OCI-LY3 (cell line): ENCODE measurements around the gene ZFX.

Experiments
- H2AFZ ChIP-seq: fragments of 200-600, 300-600 bp; shearing (Covaris generic); 2 replicates; pipeline ENCODE4 v1.6.0; 2014; ENCODE audit warnings: antibody characterized with exemption, low read depth, low read length
- H3K27ac ChIP-seq: fragments of 200-600, 300-600 bp; sonication (generic); 2 replicates; pipeline ENCODE4 v1.5.1; 2014; ENCODE audit warnings: mild to moderate bottlenecking, low read length, moderate library complexity, mixed read lengths
- H3K27me3 ChIP-seq: fragments of 200-600, 300-600 bp; sonication (generic); 2 replicates; pipeline ENCODE4 v1.6.1; 2014; ENCODE audit warnings: low read depth, low read length, mixed read lengths
- H3K36me3 ChIP-seq: fragments of 200-600, 300-600 bp; sonication (generic); replicated peaks from 2 replicates; pipeline ENCODE3; 2014; ENCODE audit warnings: low read depth, low read length, mixed read lengths
- H3K4me1 ChIP-seq: fragments of 300-600, 200-600 bp; sonication (generic); 2 replicates; pipeline ENCODE4 v1.6.1; 2014; ENCODE audit warnings: low read length, mixed read lengths
- H3K4me2 ChIP-seq: fragments of 200-600, 300-600 bp; sonication (generic); 2 replicates; pipeline ENCODE4 v1.6.1; 2014; ENCODE audit warnings: low read length, mixed read lengths
- H3K4me3 ChIP-seq: fragments of 300-600, 200-600 bp; sonication (generic); 2 replicates; pipeline ENCODE4 v1.5.1; 2014; ENCODE audit warnings: antibody characterized with exemption, mild to moderate bottlenecking, low read length, moderate library complexity
- H3K79me2 ChIP-seq: fragments of 300-600, 200-600 bp; shearing (Covaris generic); 2 replicates; pipeline ENCODE4 v1.6.1; 2014; ENCODE audit warnings: mild to moderate bottlenecking, low read length, mixed read lengths
- H3K9ac ChIP-seq: fragments of 300-600, 200-600 bp; shearing (Covaris generic); 2 replicates; pipeline ENCODE4 v1.6.0; 2014; ENCODE audit warnings: mild to moderate bottlenecking, low read length, moderate library complexity
- H3K9me3 ChIP-seq: fragments of 200-600, 300-600 bp; shearing (Covaris generic); 2 replicates; pipeline ENCODE4 v1.6.1; 2014; ENCODE audit warnings: low read length, mixed read lengths; ENCODE audit not compliant: insufficient read depth
- H4K20me1 ChIP-seq: fragments of 200-600, 300-600 bp; sonication (generic); 2 replicates; pipeline ENCODE4 v1.6.1; 2016; ENCODE audit warnings: low read length, mixed read lengths; ENCODE audit not compliant: insufficient read depth
- CTCF ChIP-seq: fragments of 200-600, 300-600 bp; sonication (generic); IDR thresholded peaks from 2 replicates; pipeline ENCODE4 v1.5.1; 2014; ENCODE audit warnings: antibody characterized with exemption, low read length, low read depth
- EZH2phosphoT487 ChIP-seq: fragments of 200-600 bp; shearing (Covaris generic); IDR thresholded peaks from 2 replicates; pipeline ENCODE4 v1.6.1; 2018; ENCODE audit warnings: antibody characterized with exemption, mixed run types, low read depth

The ZFX gene

GRCh38 chrX:24184018-24184417 lies 34.5 kb downstream of the ZFX start:
- no peak overlapping the region for H3K4me2 ChIP-seq
- H3K9me3 ChIP-seq, result no peaks in the 10 kb centered on the region
- TF ChIP-seq CTCF (no peak), EZH2phosphoT487 (no peak)
- no peak overlapping the region for H3K9ac ChIP-seq
- no peak overlapping the region for H3K27ac ChIP-seq
- no peaks in the 10 kb centered on the region for H3K27me3 ChIP-seq
- H3K36me3 ChIP-seq, result peaks cover 23% of the 10 kb centered on the region
- peaks cover 12% of the 10 kb centered on the region; the same call in 1 of the 2 replicates for H4K20me1 ChIP-seq
- H3K79me2 ChIP-seq, result peaks cover 93% of the 10 kb centered on the region
- no peaks in the 10 kb centered on the region for H3K4me1 ChIP-seq
- no peak overlapping the region for H3K4me3 ChIP-seq
- no peak overlapping the region for H2AFZ ChIP-seq

GRCh38 chrX:24186483-24186882 lies 37.0 kb downstream of the ZFX start:
- Histone ChIP-seq H3K4me2 (no peak overlapping the region), H3K27me3 (no peaks in the 10 kb centered on the region), H3K27ac (no peak overlapping the region), H3K36me3 (peaks cover 6% of the 10 kb centered on the region), H3K9me3 (no peaks in the 10 kb centered on the region), H3K4me3 (no peak overlapping the region), H3K79me2 (peaks cover 93% of the 10 kb centered on the region), H3K9ac (no peak overlapping the region), H4K20me1 (peaks cover 17% of the 10 kb centered on the region; the same call in 1 of the 2 replicates), H2AFZ (no peak overlapping the region), H3K4me1 (no peaks in the 10 kb centered on the region)
- TF ChIP-seq EZH2phosphoT487 (no peak), CTCF (no peak)

GRCh38 chrX:24186986-24187385 lies 37.5 kb downstream of the ZFX start:
- Histone ChIP-seq H3K9ac (no peak overlapping the region), H3K9me3 (no peaks in the 10 kb centered on the region), H3K27me3 (no peaks in the 10 kb centered on the region), H4K20me1 (peaks cover 15% of the 10 kb centered on the region; the same call in 1 of the 2 replicates), H3K79me2 (peaks cover 93% of the 10 kb centered on the region), H3K4me2 (no peak overlapping the region), H3K36me3 (peaks cover 5% of the 10 kb centered on the region), H3K4me3 (no peak overlapping the region), H2AFZ (no peak overlapping the region), H3K4me1 (no peaks in the 10 kb centered on the region), H3K27ac (no peak overlapping the region)
- TF ChIP-seq EZH2phosphoT487, result no peak
- no peak for TF ChIP-seq CTCF

- H4K20me1 ChIP-seq, result peaks cover 19% of the 10 kb centered on the region; the same call in 1 of the 2 replicates
Measured at GRCh38 chrX:24189490-24189889, 40.0 kb downstream of the ZFX start.

More at GRCh38 chrX:24189490-24189889, 40.0 kb downstream of the ZFX start:
- no peak overlapping the region for H3K27ac ChIP-seq
- H3K4me1 ChIP-seq, result no peaks in the 10 kb centered on the region
- peaks cover 96% of the 10 kb centered on the region for H3K79me2 ChIP-seq
- no peak overlapping the region for H3K9ac ChIP-seq
- no peak overlapping the region for H3K4me2 ChIP-seq
- TF ChIP-seq EZH2phosphoT487 (no peak), CTCF (no peak)
- no peak overlapping the region for H2AFZ ChIP-seq
- no peaks in the 10 kb centered on the region for H3K9me3 ChIP-seq
- no peaks in the 10 kb centered on the region for H3K36me3 ChIP-seq
- no peaks in the 10 kb centered on the region for H3K27me3 ChIP-seq
- no peak overlapping the region for H3K4me3 ChIP-seq
